RPMI8226 (cell line): ENCODE measurements around the gene NDUFAF7.
"Not testable (repeated sequence)": the region's sequence is repeated elsewhere in the genome, so short reads cannot be mapped to it uniquely, and the experiment has no call there.

ENCODE experiments used
- DNase-seq: peaks from one replicate; pipeline ENCODE4 v3.0.0-alpha.2; 2015

NDUFAF7 gene

GRCh38 chr2:37231241-37232130 lies at the start of gene NDUFAF7, which contains the start of gene CEBPZ:
NDUFAF7 (plus strand) TSS chr2:37231658; CDS start chr2:37231706, 48 bp downstream.
CEBPZ (minus strand) TSS chr2:37231596; CDS start chr2:37231567, 29 bp downstream.
- peak; percentile 94 for DNase-seq

- DNase-seq: no peak
Measured at GRCh38 chr2:37181726-37182684, 49.5 kb upstream of the NDUFAF7 start.

- no peak for DNase-seq
Measured at GRCh38 chr2:37188570-37188969, 42.9 kb upstream of the NDUFAF7 start, which contains the start of gene SULT6B1. SULT6B1 (minus strand) TSS chr2:37188670; CDS start chr2:37188640, 30 bp downstream.

GRCh38 chr2:37189452-37190153 lies 41.9 kb upstream of the NDUFAF7 start:
- no peak for DNase-seq

GRCh38 chr2:37190290-37190689 lies 41.2 kb upstream of the NDUFAF7 start:
- DNase-seq: no peak

- no peak for DNase-seq
Measured at GRCh38 chr2:37191253-37191652, 40.2 kb upstream of the NDUFAF7 start.

GRCh38 chr2:37191747-37192146 lies 39.7 kb upstream of the NDUFAF7 start:
- DNase-seq: no peak

- no peak for DNase-seq
Measured at GRCh38 chr2:37192551-37192950, 38.9 kb upstream of the NDUFAF7 start.

- DNase-seq: not testable (repeated sequence)
Measured at GRCh38 chr2:37195862-37196319, 35.6 kb upstream of the NDUFAF7 start.

GRCh38 chr2:37196320-37197195 lies 34.9 kb upstream of the NDUFAF7 start, which contains the start of gene CEBPZOS:
CEBPZOS (plus strand) TSS chr2:37196496; CDS start chr2:37199705, 3,209 bp downstream.
- peak; percentile 88 for DNase-seq

GRCh38 chr2:37198681-37199065 lies 32.8 kb upstream of the NDUFAF7 start:
- DNase-seq: no peak

- no peak for DNase-seq
Measured at GRCh38 chr2:37201208-37201607, 30.2 kb upstream of the NDUFAF7 start.

GRCh38 chr2:37201766-37202165 lies 29.7 kb upstream of the NDUFAF7 start:
- no peak for DNase-seq

- no peak for DNase-seq
Measured at GRCh38 chr2:37203708-37204107, 27.8 kb upstream of the NDUFAF7 start.

GRCh38 chr2:37205071-37205661 lies 26.3 kb upstream of the NDUFAF7 start:
- not testable (repeated sequence) for DNase-seq

- DNase-seq: no peak
Measured at GRCh38 chr2:37205689-37206341, 25.6 kb upstream of the NDUFAF7 start.

- not testable (repeated sequence) for DNase-seq
Measured at GRCh38 chr2:37206760-37207159, 24.7 kb upstream of the NDUFAF7 start.

- no peak for DNase-seq
Measured at GRCh38 chr2:37211212-37211611, 20.2 kb upstream of the NDUFAF7 start.

GRCh38 chr2:37211939-37212338 lies 19.5 kb upstream of the NDUFAF7 start:
- DNase-seq: no peak

GRCh38 chr2:37215250-37215649 lies 16.2 kb upstream of the NDUFAF7 start:
- no peak for DNase-seq
